GM19455 (cell line): Measurements from ENCODE around the gene TOP2A.

Experiments used
- ATAC-seq: cut with Tn5 transposase; IDR thresholded peaks from one replicate; pipeline ENCODE4 v1.9.1; 2021; ENCODE audit not compliant: unreplicated experiment

TOP2A gene

DNA sequence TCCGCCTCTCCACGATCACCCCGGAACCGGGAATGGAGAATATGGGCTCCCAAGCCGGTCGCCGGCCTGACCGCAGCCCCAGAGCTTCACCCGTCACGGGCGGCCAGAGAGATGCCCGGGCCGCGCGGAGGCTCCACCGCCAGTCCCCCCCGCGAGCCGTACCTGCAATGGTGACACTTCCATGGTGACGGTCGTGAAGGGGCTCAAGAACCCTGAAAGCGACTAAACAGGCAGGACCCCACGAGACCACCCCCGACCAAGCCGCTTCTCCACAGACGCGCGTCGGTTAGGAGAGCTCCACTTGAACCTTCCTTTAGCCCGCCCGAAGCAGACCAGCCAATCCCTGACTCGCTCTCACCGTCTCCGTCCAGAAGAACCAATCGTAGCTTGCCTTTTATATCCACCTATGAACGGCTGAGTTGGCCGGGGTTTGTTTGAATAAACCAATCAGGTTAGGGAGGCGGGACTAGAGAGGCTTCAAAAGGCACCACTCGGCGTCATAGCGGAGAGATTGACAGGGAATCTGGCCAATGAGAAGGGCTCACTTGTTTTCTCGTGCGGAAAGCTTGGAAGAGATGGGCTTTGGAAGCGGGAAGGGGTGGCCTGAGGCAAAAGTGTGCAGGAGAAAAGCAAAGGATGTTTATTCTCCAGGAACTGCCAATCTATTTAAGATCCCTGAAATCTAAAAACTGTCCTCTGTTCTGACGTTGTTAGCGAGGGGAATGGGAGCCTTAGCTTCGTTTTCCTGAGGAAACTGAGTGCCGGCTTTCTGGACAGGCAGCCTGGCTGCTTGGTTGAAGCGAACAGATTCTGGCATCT, at the start of gene TOP2A:
Gene TOP2A, minus strand, starts transcription at position 288 of the 819 bp plus-strand sequence. Its CDS starts 105 bp downstream, at position 183.
- ATAC-seq, result peak; percentile 96

DNA sequence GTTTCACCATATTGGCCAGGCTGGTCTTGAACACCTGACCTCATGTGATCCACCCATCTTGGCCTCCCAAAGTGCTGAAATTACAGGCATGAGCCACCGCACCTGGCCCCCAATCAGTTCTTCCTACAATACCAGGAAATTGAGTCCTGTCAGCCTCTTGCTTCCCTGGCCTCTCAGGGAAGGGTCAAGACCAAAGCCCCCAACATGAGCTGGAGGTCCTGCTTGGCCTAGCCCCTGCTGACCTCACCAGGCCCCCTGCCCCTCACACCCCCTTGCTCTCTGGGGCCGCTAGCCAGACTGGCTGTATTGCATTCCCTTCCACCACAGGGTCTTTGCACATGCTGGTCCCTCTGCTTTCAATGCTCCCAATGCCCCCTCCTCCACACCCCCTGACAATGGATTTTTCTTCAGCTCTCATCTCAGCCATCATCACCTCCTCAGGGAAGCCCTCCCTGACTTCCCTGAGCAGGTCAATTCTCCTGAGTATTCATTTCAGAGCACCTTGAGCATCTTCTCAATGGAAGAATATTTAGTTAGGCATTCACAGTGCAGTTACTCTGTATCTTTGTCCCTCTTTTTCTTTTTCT, 49.7 kb upstream of the TOP2A start:
- ATAC-seq, result no peak

- no peak for ATAC-seq
Observed at GRCh38 chr17:40466298-40466971, 48.7 kb upstream of the TOP2A start.

GRCh38 chr17:40464392-40464855, 46.7 kb upstream of the TOP2A start:
- no peak for ATAC-seq

DNA sequence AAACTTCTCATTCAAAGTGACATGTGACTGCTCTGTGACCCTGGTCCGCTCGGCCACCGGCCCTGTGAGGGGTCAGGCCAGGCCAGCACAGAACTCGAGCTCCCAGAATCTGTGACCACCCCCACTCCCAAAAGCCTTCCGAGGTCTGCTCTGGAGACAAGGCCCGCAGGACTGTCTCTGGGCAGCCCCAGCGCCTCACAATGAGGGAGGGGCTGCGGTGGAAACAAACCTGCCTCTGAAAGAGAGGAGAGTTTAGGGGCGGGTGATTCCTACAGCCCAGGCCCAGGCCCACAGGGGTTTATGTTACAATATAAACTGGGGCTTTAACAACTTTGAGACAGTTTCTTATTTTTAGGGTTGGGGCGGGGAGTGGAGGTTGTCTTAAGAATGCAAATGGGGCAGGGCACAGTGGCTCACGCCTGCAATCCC, 45.4 kb upstream of the TOP2A start:
- ATAC-seq, result no peak

DNA sequence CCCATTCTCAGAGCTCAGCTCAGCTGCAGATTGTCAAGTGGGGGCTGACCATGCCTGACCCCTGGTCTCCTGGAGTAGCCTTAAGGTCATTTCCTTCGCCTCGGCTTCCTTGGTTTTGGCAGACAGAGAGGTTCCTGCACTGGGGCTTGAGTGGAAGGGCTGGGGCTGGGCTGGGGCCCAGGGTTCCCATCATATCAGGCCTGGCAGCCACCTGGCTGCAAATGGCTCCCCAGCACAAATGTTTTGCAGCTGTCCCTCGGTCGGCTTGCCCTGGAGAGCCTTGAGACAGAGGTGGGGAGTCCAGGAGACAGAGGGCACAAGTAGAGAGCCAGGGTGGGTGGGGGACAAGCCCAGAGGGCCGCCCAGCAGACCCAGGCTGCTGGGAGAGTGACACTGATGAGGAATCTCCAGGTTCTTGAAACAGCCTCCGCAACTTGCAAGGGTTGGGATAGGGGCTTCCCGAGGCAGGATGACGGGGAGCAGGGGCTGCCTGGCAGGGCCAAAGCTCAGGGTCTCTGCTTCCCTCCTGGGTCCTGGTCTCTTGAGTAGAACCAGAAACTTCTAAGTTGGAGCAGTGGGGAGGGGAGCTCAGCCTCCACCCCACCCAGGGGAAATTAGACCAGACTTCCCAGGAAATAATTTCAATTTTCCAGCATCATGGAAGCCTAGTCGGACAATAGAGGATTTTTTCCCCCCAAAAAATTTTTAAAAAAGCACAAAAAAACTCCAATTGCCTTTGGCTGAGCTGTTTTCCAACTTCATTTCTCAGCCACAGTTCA, 44.8 kb upstream of the TOP2A start:
- ATAC-seq, result no peak

DNA sequence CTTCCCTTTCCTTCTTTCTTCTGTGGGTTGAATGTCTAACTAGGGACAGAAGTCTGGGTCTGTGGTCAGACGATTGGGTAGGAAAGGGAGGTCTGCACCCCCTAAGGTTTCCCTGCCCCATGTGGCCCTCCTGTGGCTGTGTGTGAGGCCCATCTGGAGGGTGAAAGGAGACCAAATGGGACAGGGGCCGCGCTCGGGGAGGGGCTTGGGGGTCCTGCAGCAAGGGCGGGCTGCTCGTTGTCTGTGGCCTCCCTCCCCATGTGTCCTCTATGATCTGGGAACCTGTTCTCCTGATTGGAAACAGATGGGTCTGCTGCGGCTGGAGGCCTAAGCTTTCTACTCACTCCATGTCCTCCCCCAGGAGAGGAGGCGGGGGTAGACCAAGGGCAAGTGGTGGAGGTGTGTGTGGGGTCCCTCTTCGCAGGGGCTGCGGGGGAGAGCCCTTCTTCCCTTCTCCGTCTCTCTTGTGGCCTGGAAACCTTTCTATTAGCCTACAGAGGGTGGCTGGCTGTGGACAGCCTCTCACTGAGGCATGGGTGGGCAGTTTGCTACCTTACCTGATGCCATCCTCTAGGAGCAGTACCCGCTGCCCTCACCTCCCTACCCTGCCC, 44.1 kb upstream of the TOP2A start:
- no peak for ATAC-seq

- no peak for ATAC-seq
Observed at GRCh38 chr17:40460968-40461731, 43.5 kb upstream of the TOP2A start.

- ATAC-seq, result no peak
Observed at GRCh38 chr17:40460604-40460967, 42.9 kb upstream of the TOP2A start.

- ATAC-seq, result no peak
Observed at GRCh38 chr17:40459636-40460603, 42.2 kb upstream of the TOP2A start.

- no peak for ATAC-seq
Observed at GRCh38 chr17:40458851-40459482, 41.3 kb upstream of the TOP2A start.

- ATAC-seq, result no peak
Observed at GRCh38 chr17:40457964-40458791, 40.5 kb upstream of the TOP2A start.

- no peak for ATAC-seq
Observed at GRCh38 chr17:40457369-40457768, 39.7 kb upstream of the TOP2A start.

- ATAC-seq, result no peak
Observed at GRCh38 chr17:40456396-40456951, 38.8 kb upstream of the TOP2A start.

DNA sequence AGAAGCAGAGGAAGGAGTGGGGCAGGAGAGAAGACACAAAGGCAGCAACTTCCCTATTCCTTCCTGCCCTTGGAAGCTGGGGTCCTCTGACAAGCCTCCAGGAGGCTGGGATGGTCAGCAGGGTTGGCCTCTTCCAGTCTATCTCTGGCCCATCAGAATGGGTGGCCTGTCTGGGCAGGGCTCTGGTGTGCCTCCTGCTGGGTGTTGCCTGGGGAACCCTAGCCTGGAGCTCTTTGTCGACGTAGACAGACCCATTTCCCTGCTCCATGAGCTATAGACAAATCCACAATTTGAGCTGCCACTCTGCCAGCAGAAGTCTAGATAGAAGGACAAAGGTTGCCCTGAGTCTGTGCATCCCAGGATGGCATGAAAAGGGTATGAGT, 36.9 kb upstream of the TOP2A start:
- no peak for ATAC-seq

- no peak for ATAC-seq
Observed at GRCh38 chr17:40453881-40454612, 36.4 kb upstream of the TOP2A start.
